ENCODE results near the gene SCO2. TPM values are rescaled to one million over a fixed set of nuclear protein-coding genes. Genes with fewer than 3 reads are reported as not detected.

Gene SCO2
- total RNA-seq, 1 donor from 2014 or later, result 2.4 TPM

DNA sequence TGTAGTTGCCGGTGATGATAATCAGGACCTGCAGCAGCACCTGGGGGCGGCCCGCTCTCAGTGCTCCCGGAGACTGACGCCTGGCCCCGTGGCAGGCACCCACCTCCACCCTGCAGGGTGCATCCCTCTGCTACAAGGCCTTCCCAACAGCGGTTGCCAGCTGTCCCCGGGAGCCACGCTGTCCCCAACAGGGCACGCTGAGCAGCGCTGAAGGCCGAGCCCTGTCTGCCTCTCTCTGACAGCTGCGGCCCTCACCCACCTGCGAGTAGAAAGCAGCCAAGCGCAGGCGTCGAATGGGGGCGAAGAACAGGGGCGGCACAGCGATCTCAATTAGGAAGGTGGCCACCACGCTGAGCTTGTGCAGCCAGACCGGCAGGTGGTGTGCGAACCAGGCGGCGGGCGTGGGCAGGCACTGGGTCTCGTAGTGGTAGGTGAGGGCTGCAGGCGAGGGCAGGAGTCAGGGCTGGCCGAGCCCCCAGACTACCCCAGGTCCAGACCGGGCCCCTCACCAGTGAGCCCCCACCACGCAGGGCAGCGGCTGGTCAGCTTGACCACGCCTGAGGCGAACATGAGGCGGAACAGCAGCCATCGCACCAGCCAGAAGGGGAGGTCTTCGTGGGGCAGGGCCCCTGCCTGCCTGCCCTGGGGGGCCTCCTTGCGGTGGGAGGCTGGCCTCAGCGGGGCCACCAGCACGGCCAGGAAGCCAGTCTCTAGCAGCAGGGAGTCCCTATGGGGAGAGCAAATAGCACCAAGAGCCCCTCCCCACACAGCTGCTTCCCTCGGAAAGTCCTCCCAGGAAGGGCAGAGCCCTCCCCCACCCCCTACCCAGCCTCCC lies 19.4 kb downstream of the SCO2 start:
- DNase-seq (ENCODE audit: low spot score), result no peak
- intact Hi-C loops (cut with DNase I), result loop anchor here (10.0 kb wide), 1 partner anchor 261 kb away; the partner anchor contains the start of gene TUBGCP6

GRCh38 chr22:50505276-50505775 lies 20.1 kb downstream of the SCO2 start:
- DNase-seq (ENCODE audit: low spot score), result no peak
- intact Hi-C loops (cut with DNase I), result loop anchor here (10.0 kb wide), 1 partner anchor 261 kb away; the partner anchor contains the start of gene TUBGCP6

DNA sequence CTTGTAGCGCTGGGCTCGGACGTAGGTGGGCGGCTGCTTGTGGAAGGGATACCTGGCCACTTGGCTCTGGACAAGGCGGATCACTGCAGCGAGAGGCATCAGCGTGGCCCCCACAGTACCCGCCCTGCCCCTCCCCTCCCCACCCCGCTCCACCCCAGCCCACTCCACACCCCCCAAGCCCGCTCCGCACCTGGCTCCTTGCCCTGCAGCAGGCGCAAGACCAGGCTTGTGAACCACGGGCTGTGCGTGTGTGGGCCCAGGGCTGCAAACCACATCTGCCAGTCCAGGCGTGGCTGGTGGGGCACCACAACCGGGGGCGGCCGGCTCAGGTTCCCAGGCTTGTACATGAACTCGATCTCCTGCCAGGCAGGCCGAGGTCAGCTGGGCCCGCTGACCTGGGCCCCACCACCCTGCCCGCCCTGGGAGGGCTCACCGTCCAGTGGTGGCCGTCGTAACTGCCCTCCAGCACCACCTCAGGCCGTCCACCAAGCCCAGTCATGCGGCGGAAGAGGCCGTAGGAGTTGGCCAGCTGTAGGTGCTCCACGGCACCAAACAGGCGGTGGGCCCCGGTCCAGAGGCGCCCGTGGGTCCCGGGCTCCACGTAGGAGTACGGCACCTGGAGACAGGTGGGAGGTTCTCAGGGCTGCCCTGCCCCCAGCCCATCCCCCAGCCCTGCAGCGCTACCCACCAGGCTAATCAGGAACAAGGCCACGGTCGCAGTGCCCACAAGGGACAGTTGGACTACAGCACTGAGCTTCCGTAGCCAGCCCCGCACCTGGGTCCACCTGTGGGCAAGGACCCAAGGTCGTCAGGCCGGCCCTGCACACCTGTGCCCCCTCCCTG lies 20.8 kb downstream of the SCO2 start:
- DNase-seq (ENCODE audit: low spot score), result no peak
- intact Hi-C loops (cut with DNase I), result loop anchor here (10.0 kb wide), 1 partner anchor 260 kb away; the partner anchor contains the start of gene TUBGCP6

- DNase-seq (ENCODE audit: low spot score), result no peak
Observed at GRCh38 chr22:50503475-50504145, 21.8 kb downstream of the SCO2 start.

DNA sequence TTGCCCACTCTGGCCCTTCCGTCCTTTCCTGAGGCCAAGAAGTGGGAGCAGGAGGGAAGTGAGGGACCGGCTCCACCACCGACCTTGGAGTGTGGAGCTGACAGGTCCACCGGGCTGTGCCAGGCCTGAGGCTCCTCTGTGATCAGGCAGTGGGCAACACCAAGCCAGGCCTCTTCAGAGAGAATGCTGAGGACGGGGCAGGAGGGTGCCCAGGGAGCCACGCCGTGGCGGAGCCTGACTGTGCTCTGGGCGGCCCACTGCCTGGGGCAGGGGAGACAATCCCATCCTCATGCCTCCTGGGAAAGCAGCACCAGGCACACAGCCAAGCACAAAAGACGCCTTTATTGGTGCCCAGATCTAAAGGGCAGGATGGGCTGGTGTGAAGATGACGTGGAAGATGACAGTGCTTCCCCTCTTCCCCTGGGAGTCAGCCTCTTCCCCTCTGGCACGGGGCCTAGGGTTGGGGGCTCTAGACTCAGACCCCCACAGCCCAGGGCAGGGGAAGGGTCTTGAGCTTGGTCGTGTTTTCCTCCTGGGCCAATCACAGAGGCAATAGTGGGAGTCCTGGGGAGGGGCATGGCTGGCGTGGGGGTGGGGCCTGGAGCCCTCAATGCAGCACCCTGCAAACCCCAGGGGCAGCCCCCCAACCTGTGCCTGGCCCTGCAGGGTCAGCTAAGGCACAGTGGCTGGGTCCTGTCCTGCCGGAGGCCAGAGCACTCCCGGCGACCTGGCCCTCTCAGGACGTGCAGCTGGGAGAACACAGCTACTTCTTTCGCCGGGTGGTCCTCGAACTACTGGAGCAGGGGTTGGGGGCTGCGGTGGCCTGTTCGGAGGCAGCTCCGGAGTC lies 22.5 kb downstream of the SCO2 start:
- no peak for DNase-seq (ENCODE audit: low spot score)
- intact Hi-C loops (cut with DNase I), result loop anchor here (10.0 kb wide), 1 partner anchor 258 kb away; the partner anchor contains the start of gene TUBGCP6

More at GRCh38 chr22:50503475-50504145, 21.8 kb downstream of the SCO2 start:
- intact Hi-C loops (cut with DNase I), result loop anchor here (10.0 kb wide), 1 partner anchor 259 kb away; the partner anchor contains the start of gene TUBGCP6

- intact Hi-C loops (cut with DNase I), result loop anchor here (10.0 kb wide), 1 partner anchor 257 kb away; the partner anchor contains the start of gene TUBGCP6
- no peak for DNase-seq (ENCODE audit: low spot score)
Observed at GRCh38 chr22:50502096-50502495, 23.3 kb downstream of the SCO2 start.

DNA sequence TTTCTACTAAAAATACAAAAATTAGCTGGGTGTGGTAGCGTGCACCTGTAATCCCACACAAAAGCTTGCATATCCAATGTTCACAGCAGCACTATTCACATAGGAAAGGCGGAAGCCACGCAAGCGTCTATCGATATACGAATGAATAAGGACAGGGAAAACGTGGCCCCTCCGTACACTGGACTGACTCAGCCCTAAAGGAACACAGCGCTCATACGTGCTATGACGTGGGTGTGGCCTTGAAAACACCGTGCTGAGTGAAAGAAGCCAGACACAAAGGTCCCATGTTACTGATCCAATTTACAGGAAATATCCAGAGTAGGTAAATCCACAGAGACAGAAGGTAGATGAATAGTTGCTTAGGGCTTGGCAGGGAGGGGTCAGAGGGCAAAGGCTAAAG lies 24.9 kb downstream of the SCO2 start:
- intact Hi-C loops (cut with DNase I), result loop anchor here (10.0 kb wide), 1 partner anchor 256 kb away; the partner anchor contains the start of gene TUBGCP6
- DNase-seq (ENCODE audit: low spot score), result no peak

- intact Hi-C loops (cut with DNase I), result no loop called here
- DNase-seq (ENCODE audit: low spot score), result no peak
Observed at GRCh38 chr22:50498322-50498890, 27.0 kb downstream of the SCO2 start.

DNA sequence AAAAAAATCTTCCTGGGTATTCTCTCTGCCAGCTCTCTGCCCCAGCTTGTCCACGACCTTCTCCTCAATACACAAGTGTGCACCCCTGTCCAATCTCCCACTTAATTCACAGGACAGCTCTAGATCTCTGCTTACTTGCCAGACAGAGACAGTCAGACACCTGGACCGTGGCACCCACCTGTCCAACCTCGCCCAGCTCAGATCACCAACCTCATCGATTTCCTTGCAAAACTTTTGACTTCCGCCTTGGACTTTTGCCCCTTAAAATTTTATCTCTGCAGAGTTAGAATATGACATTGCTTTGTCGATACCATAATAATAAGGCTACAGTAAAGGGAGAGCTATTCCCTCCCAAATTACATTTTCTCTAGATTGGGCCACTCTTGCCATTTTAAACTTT lies 28.3 kb downstream of the SCO2 start:
- DNase-seq (ENCODE audit: low spot score), result no peak
- intact Hi-C loops (cut with DNase I), result no loop called here

DNA sequence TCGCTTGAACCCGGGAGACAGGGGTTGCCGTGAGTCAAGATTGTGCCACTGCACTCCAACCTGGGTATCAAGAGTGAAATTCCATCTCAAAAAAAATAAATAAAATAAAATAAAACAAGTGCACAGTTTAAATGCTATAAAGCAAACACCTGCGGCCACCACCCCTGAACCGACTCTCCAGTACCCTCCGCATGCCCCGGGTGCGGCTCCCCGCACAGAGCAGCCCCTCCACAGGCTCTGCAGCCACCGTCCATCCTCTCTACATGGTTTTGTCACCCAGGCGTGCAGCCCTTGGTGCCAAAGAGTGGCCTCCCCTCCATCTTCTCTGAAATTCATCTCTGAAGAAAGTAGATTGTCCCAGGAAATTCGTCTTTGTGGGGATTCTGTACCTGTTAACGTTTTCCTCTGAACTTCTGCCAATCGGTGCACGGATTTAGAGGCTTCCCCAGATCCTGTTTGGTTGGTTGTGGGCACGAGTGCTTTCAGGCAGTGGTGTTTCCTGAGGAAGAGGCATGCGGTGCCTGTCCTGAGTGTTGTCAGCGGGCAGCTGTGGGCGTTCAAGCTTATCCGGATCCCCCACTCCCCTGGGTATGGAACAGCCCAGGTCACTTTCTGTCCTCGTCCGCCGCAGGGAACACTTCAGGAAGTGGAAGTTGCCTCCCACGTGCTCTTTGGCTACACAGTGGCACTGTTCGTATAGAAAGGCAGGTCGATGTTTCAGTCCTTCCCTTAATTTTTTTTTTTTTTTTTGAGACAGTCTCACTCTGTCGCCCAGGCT lies 34.7 kb downstream of the SCO2 start:
- intact Hi-C loops (cut with DNase I), result no loop called here
- DNase-seq (ENCODE audit: low spot score), result no peak

DNA sequence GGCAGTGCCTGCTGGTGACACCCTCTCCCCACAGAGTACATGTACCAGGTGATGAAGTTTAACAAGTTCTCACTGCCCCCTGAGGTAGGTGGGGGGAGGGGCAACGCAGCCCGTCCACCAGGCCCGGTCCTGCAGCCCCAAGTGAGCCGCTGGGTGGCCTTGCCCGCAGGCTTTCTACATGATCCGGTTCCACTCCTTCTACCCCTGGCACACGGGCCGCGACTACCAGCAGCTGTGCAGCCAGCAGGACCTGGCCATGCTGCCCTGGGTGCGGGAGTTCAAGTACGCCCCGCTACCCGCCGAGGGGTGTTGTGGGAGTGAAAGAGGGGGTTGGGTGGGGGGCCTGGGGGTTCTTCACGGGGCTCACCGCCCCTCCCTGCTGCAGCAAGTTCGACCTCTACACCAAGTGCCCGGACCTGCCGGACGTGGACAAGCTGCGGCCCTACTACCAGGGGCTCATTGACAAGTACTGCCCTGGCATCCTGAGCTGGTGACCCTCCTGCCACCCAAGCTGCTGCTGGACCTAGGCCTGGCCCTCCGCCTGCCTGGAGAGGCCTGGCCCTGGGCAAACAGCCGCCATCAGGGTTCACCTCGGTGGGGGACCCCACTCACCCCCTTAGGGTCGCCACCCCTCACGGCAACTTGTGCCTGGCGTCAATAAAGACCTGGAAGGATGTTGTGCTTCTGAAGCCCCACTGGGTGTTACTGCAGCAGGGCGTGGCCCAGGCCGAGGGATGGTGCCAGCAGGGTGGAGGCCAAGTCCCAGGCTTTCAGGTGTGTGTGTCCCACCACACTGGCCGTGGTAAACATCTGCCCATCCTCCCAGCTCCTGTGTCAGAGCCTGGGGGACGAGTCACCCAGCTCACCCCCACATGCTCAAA lies 35.8 kb downstream of the SCO2 start:
- intact Hi-C loops (cut with DNase I), result no loop called here
- DNase-seq (ENCODE audit: low spot score), result no peak

- intact Hi-C loops (cut with DNase I), result no loop called here
- no peak for DNase-seq (ENCODE audit: low spot score)
Observed at GRCh38 chr22:50488886-50489285, 36.5 kb downstream of the SCO2 start.

DNA sequence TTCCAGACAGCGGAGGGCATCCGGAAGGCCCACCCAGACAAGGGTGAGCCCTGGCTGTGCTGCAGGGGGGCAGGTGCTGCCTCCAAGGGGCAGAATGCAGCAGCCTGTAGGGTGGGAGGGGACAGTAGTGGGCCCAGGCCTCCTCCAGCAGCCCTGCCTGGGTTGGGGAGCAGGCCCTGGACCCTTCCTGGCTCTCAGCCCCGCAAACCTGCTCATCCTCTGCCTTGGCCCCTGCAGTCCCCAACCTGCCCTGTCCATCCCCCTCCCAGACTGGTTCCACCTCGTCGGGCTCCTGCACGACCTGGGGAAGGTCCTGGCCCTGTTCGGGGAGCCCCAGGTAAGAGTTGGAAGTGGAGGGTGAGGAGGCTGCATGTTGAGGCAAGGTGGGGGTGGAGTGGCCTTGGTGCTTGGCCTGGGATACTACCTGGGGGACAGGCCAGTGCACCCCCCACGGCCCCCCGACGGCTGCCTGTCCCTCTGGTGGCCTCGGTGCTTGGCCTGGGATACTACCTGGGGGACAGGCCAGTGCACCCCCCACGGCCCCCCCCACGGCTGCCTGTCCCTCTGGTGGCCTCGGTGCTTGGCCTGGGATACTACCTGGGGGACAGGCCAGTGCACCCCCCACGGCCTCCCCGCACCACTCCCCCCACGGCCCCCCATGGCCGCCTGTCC lies 37.3 kb downstream of the SCO2 start:
- intact Hi-C loops (cut with DNase I), result no loop called here
- no peak for DNase-seq (ENCODE audit: low spot score)

GRCh38 chr22:50487290-50488005 lies 38.0 kb downstream of the SCO2 start:
- DNase-seq (ENCODE audit: low spot score), result no peak
- intact Hi-C loops (cut with DNase I), result no loop called here

GRCh38 chr22:50486561-50487289 lies 38.7 kb downstream of the SCO2 start, which contains the start of gene MIOX:
MIOX (plus strand) TSS chr22:50486859; CDS start chr22:50486898, 39 bp downstream.
- intact Hi-C loops (cut with DNase I), result no loop called here
- DNase-seq (ENCODE audit: low spot score), result no peak

Measured in cardiac septum (tissue), 1 donor.